Activated naive CD8-positive, alpha-beta T cell treated with anti-CD3 and anti-CD28 coated beads, Interleukin-2, amount 50 U/mL, for 24 hours (primary cell): ENCODE measurements around the gene LDHB.
A peak's percentile ranks its signal among the peaks of the same experiment; 100 is the strongest.
"Not testable (repeated sequence)": the region's sequence is repeated elsewhere in the genome, so short reads cannot be mapped to it uniquely, and the experiment has no call there.

Experiments used
- ATAC-seq: fragments of 150-1000 bp; cut with Tn5 transposase; one replicate; pipeline ENCODE4 v1.10.0; 2021
- DNase-seq: peaks from one replicate; pipeline ENCODE4 v3.0.0; 2021
- H3K27ac Mint-ChIP-seq: one replicate; pipeline ENCODE4 v1.8.0; 2021; ENCODE audit warnings: mild to moderate bottlenecking, mixed read lengths
- H3K27me3 Mint-ChIP-seq: one replicate; pipeline ENCODE4 v1.8.0; 2021; ENCODE audit warnings: mixed read lengths
- H3K36me3 Mint-ChIP-seq: one replicate; pipeline ENCODE4 v1.8.0; 2021; ENCODE audit warnings: low read depth, mixed read lengths
- H3K4me1 Mint-ChIP-seq: one replicate; pipeline ENCODE4 v1.8.0; 2021; ENCODE audit warnings: mixed read lengths
- H3K4me3 Mint-ChIP-seq: one replicate; pipeline ENCODE4 v1.8.0; 2021; ENCODE audit warnings: mild to moderate bottlenecking, moderate library complexity, mixed read lengths
- H3K9me3 Mint-ChIP-seq: one replicate; pipeline ENCODE4 v1.8.0; 2021; ENCODE audit warnings: mixed read lengths

Gene LDHB

DNA sequence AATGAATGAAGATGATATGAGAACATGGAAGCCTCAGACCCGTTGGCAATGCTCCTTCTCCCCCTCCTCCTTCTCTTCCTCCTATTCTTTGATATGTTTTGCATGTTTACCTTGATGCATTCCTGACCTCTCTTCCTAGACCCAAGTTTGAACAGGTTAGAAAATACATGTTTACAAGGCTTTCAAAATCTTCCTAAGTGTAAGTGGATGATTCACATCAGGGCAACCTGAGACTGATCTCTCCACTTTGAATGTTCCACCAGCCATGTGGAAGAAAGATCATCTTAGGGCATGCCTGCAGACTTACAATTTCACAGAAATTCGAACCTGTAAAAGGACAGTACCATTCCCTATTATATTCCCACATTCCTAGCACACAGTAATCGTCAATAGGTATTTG, 18.0 kb upstream of the LDHB start:
- ATAC-seq (no peak), DNase-seq (no peak)
- Mint-ChIP-seq H3K27ac (no peak overlapping the region), H3K9me3 (no peaks in the 10 kb centered on the region), H3K36me3 (no peaks in the 10 kb centered on the region), H3K27me3 (no peaks in the 10 kb centered on the region), H3K4me3 (no peak overlapping the region), H3K4me1 (peaks cover 47% of the 10 kb centered on the region)

DNA sequence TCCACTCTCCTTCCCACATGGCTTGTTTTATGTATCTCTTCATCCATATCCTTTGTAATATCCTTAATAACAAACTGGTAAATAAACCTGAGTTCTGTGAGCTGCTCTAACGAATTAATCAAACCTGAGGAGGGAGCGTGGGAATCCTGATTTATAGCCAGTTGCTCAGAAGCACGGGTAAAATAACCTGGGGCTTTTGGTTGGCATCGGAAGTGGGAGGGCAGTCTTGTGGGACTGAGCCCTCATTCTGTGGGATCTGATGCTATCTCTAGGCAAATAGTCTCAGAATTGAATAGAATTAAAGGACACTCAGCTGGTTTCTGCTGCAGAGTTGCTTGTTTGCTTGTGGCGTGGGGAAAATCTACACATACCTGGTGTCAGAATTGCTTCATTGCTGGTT, 17.5 kb upstream of the LDHB start:
- H3K27ac Mint-ChIP-seq: no peak overlapping the region

DNA sequence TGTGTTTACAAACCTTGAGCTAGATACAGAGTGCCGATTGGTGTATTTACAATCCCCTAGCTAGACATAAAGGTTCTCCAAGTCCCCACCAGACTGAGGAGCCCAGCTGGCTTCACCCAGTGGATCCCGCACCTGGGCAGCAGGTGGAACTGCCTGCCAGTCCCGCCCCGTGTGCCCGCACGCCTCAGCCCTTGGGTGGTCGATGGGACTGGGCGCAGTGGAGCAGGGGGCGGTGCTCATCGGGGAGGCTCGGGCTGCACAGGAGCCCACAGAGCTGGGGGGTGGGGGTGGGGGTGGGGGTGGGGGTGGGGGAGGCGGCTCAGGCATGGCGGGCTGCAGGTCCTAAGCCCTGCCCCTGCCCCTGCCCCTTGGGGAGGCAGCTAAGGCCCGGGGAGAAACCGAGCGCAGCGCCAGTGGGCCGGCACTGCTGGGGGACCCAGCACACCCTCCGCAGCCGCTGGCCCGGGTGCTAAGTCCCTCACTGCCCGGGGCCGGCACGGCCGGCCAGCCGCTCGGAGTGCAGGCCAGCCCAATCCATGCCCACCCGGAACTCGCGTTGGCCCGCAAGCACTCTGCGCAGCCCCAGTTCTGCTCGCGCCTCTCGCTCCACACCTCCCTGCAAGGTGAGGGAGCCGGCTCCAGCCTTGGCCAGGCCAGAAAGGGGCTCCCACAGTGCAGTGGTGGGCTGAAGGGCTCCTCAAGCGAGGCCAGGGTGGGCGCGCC, 16.3 kb upstream of the LDHB start:
- not testable (repeated sequence) for H3K36me3 Mint-ChIP-seq, DNase-seq, H3K27ac Mint-ChIP-seq, ATAC-seq, H3K9me3 Mint-ChIP-seq, H3K27me3 Mint-ChIP-seq, H3K4me3 Mint-ChIP-seq
- peaks cover 34% of the 10 kb centered on the region for H3K4me1 Mint-ChIP-seq

More for the DNA sequence above, 17.5 kb upstream of the LDHB start:
- no peak for ATAC-seq
- Mint-ChIP-seq H3K27me3 (no peaks in the 10 kb centered on the region), H3K36me3 (no peaks in the 10 kb centered on the region), H3K4me3 (no peak overlapping the region), H3K4me1 (peaks cover 45% of the 10 kb centered on the region), H3K9me3 (no peaks in the 10 kb centered on the region)
- DNase-seq: no peak

DNA sequence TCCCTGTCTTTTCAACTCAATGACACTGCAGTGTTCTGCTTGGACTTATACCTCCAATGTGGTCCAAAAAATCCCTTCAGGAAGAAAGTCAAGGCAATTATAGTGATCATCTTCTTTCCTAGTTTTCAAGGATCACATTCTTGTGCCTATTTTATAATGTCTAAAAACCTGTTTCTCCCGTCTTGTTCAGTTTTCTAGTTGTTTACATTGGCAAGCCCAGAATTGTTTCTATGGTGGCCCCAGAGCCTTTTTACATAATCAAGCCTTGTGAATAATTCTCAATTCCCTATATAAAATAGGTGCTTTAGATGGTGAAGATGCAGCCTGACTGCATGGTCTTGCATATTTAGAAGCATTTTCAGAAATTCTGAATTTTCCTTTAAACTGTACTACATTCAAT, 14.5 kb upstream of the LDHB start:
- Mint-ChIP-seq H3K27me3 (no peaks in the 10 kb centered on the region), H3K4me3 (no peak overlapping the region), H3K27ac (no peak overlapping the region), H3K36me3 (no peaks in the 10 kb centered on the region), H3K9me3 (no peaks in the 10 kb centered on the region), H3K4me1 (peaks cover 16% of the 10 kb centered on the region)
- ATAC-seq (no peak), DNase-seq (no peak)

DNA sequence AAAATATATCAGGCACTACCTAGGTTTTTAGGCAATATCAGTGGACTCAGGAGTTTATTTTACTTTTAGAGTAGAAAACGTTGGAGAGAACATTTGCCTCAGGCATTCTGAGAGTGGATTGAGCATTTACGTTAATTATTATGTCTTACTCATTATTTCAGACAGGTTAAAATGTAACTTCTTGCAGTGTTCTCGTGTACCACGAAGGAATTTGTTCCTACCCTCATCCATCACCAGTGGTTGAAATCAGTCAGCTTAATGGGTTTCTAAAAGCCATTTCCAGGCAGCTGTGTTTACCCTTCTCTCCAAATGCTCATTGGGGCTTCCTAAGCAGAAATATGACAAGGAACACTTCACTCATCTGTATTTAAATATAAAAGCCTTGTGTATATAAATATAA, 9.1 kb upstream of the LDHB start:
- Mint-ChIP-seq H3K27ac (no peak overlapping the region), H3K9me3 (no peaks in the 10 kb centered on the region), H3K36me3 (no peaks in the 10 kb centered on the region), H3K4me3 (no peak overlapping the region), H3K4me1 (no peaks in the 10 kb centered on the region), H3K27me3 (no peaks in the 10 kb centered on the region)
- ATAC-seq (no peak), DNase-seq (no peak)

DNA sequence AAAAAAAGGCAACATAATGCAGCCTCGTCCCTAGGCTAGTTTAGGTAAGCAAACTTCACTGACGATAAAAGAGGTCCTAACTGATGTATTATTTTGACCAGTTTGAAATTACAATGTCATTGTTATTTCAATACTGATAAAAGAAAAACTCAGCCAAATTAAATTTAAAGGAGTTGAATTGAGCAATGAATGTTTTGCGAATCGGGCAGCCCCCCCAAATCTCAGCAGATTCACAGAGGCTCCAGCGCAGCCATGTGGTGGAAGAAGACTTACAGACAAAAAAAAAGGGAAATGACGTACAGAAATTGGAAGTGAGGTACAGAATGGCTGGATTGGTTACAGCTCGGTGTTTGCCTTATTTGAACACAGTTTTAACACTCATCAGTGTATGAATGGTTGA, 8.2 kb upstream of the LDHB start:
- Mint-ChIP-seq H3K36me3 (no peaks in the 10 kb centered on the region), H3K4me3 (no peak overlapping the region), H3K27ac (no peak overlapping the region), H3K4me1 (no peaks in the 10 kb centered on the region), H3K9me3 (no peaks in the 10 kb centered on the region), H3K27me3 (no peaks in the 10 kb centered on the region)
- no peak for DNase-seq
- ATAC-seq: no peak

- H3K27me3 Mint-ChIP-seq: no peaks in the 10 kb centered on the region
- no peak overlapping the region for H3K27ac Mint-ChIP-seq
- peaks cover 15% of the 10 kb centered on the region for H3K4me1 Mint-ChIP-seq
- H3K36me3 Mint-ChIP-seq: peaks cover 5% of the 10 kb centered on the region
- H3K9me3 Mint-ChIP-seq: no peaks in the 10 kb centered on the region
- DNase-seq: no peak
- H3K4me3 Mint-ChIP-seq: no peak overlapping the region
- ATAC-seq: no peak
These were observed 4.6 kb upstream of the LDHB start for GRCh38 chr12:21662122-21662792.

- H3K4me3 Mint-ChIP-seq, H3K36me3 Mint-ChIP-seq, H3K9me3 Mint-ChIP-seq, ATAC-seq, DNase-seq, H3K27me3 Mint-ChIP-seq, H3K27ac Mint-ChIP-seq: not testable (repeated sequence)
- peaks cover 15% of the 10 kb centered on the region for H3K4me1 Mint-ChIP-seq
These were observed 3.9 kb upstream of the LDHB start for GRCh38 chr12:21661396-21662093.

- no peak overlapping the region for H3K27ac Mint-ChIP-seq
- H3K9me3 Mint-ChIP-seq: no peaks in the 10 kb centered on the region
- no peak for ATAC-seq
- peaks cover 31% of the 10 kb centered on the region for H3K4me1 Mint-ChIP-seq
- peaks cover 31% of the 10 kb centered on the region for H3K36me3 Mint-ChIP-seq
- H3K4me3 Mint-ChIP-seq: no peak overlapping the region
- DNase-seq: no peak
- H3K27me3 Mint-ChIP-seq: no peaks in the 10 kb centered on the region
These were observed 1.7 kb upstream of the LDHB start for GRCh38 chr12:21659383-21659782.

- peak; percentile 42 for DNase-seq
- H3K36me3 Mint-ChIP-seq: peaks cover 50% of the 10 kb centered on the region
- H3K4me1 Mint-ChIP-seq: peaks cover 50% of the 10 kb centered on the region
- peak overlapping the region; percentile 91 for H3K4me3 Mint-ChIP-seq
- ATAC-seq: no peak
- H3K27me3 Mint-ChIP-seq: no peaks in the 10 kb centered on the region
- H3K9me3 Mint-ChIP-seq: no peaks in the 10 kb centered on the region
- H3K27ac Mint-ChIP-seq: peak overlapping the region; percentile 96
These were observed 727 bp downstream of the LDHB start for GRCh38 chr12:21656905-21657325.

- peaks cover 64% of the 10 kb centered on the region for H3K36me3 Mint-ChIP-seq
- H3K27me3 Mint-ChIP-seq: no peaks in the 10 kb centered on the region
- ATAC-seq: no peak
- peaks cover 63% of the 10 kb centered on the region for H3K4me1 Mint-ChIP-seq
- H3K9me3 Mint-ChIP-seq: no peaks in the 10 kb centered on the region
- peak overlapping the region; percentile 96 for H3K27ac Mint-ChIP-seq
- peak overlapping the region; percentile 91 for H3K4me3 Mint-ChIP-seq
- no peak for DNase-seq
These were observed 2.1 kb downstream of the LDHB start for GRCh38 chr12:21655591-21655990.

DNA sequence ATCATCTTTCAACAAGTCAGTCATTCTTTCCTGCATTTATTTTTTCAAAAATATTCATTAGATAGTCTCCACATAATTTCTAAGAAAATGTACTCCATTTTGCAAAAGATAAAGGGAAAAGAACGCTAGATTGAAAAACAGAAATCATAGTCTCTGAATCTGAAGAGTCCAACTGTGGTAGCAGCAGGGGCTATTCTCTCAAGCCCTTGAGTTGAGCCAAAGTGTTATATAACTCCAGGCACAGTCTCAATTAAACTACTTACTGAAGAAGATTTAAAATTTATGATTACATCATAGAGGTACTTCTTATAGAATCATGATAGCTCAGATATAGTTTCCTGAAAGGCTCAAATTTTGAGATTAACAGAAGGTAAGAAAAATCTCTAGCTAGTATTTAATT, 5.8 kb downstream of the LDHB start:
- Mint-ChIP-seq H3K4me1 (peaks cover 82% of the 10 kb centered on the region), H3K4me3 (no peak overlapping the region), H3K27me3 (no peaks in the 10 kb centered on the region), H3K27ac (no peak overlapping the region), H3K9me3 (no peaks in the 10 kb centered on the region), H3K36me3 (peaks cover 93% of the 10 kb centered on the region)
- DNase-seq (no peak), ATAC-seq (no peak)

DNA sequence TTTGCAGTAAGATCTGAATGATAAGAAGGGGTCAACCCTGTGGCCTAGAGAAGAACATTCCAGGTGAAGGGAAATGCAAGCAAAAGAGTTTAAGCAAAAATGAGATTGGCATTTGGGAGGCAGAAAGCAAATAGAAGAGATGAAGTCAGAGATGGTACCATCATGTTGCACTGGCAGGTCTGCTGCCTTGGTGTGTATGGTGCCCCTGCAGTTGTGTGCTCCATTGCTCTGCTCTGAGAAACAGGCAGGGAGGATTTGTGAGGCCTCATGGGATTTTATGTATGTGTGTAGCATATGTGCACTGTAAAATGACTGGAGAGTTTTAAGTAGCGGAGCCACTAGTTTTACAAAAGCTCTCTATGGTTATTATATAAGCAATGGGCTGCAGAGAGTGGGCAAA, 6.6 kb downstream of the LDHB start:
- Mint-ChIP-seq H3K9me3 (no peaks in the 10 kb centered on the region), H3K4me1 (peaks cover 83% of the 10 kb centered on the region), H3K27me3 (no peaks in the 10 kb centered on the region), H3K36me3 (peaks cover 93% of the 10 kb centered on the region), H3K4me3 (peak overlapping the region; percentile 5), H3K27ac (peak overlapping the region; percentile 35)
- DNase-seq (no peak), ATAC-seq (no peak)

GRCh38 chr12:21649034-21649433, 8.6 kb downstream of the LDHB start:
- Mint-ChIP-seq H3K27me3 (no peaks in the 10 kb centered on the region), H3K4me1 (peaks cover 85% of the 10 kb centered on the region), H3K9me3 (no peaks in the 10 kb centered on the region), H3K4me3 (no peak overlapping the region), H3K36me3 (peaks cover 85% of the 10 kb centered on the region), H3K27ac (no peak overlapping the region)
- no peak for ATAC-seq
- no peak for DNase-seq

DNA sequence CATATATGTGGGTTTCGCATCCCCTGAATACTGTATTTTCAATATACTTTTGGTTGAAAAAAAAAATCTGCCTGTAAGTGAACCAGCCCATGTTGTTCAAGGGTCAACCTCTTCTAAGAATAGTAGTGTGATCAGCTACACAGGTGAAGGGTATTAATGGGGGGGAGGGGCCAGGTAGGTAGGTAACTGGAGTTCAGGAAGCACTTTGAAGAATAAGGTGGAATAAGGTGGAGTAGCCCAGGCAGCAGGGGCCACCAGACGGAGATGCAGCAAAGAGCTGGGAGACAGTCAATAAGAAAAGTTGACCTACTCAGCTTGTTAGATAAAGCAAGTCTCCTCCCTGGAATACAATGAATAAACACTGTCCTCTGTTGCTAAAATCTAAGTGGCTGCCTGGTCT, 9.3 kb downstream of the LDHB start:
- H3K36me3 Mint-ChIP-seq: peaks cover 86% of the 10 kb centered on the region
- H3K4me1 Mint-ChIP-seq: peaks cover 87% of the 10 kb centered on the region
- ATAC-seq (no peak), DNase-seq (no peak)
- no peaks in the 10 kb centered on the region for H3K9me3 Mint-ChIP-seq
- no peaks in the 10 kb centered on the region for H3K27me3 Mint-ChIP-seq
- H3K27ac Mint-ChIP-seq: no peak overlapping the region
- no peak overlapping the region for H3K4me3 Mint-ChIP-seq
